Measurements from ENCODE around the gene ADARB2. TPM values are rescaled to one million over a fixed set of nuclear protein-coding genes. Genes with fewer than 3 reads are reported as not detected.

ADARB2 gene
- total RNA-seq, 8 experiments from 2014 or later = 0.13 to 2.6 (median 1.5) TPM

DNA sequence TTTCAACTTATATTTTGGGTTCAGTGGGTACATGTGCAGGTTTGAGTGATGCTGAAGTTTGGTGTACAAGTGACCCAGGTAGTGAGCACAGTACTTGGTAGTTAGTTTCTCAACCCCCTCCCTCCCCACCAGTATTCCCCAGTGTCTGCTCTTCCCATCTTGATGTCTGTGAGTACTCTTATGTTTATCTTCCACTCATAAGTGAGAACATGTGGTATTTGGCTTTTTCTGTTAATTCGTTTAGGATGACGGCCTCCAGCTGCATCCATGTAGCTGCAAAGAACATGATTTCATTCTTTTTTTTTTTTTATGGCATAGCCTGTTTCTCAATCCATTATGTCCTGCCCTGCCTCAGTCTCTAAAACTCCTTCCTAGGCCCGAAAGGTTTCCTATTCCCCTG is 459.0 kb downstream of the ADARB2 start:
- Histone ChIP-seq H3K4me1 (replicated peaks in 1 of 2) (no peaks in the 10 kb centered on the region), H3K4me3 (no peak overlapping the region), H3K27ac (no peak overlapping the region)
- in situ Hi-C loops (cut with MboI; ENCODE audit: low pct_unique_long_range_greater_than_20kb in 2 of 9, low sequenced_read_pairs in 9 of 9, unreplicated experiment in 9 of 9) = no loop called here
- 0 to 100% (median 80%) methylated on average over 1 to 3 of the region's 3 CpGs; no CpG with 5 or more reads in 1 of the 10 experiments for WGBS, 10 experiments
- no peak for ATAC-seq (replicated peaks in 6 of 8)

DNA sequence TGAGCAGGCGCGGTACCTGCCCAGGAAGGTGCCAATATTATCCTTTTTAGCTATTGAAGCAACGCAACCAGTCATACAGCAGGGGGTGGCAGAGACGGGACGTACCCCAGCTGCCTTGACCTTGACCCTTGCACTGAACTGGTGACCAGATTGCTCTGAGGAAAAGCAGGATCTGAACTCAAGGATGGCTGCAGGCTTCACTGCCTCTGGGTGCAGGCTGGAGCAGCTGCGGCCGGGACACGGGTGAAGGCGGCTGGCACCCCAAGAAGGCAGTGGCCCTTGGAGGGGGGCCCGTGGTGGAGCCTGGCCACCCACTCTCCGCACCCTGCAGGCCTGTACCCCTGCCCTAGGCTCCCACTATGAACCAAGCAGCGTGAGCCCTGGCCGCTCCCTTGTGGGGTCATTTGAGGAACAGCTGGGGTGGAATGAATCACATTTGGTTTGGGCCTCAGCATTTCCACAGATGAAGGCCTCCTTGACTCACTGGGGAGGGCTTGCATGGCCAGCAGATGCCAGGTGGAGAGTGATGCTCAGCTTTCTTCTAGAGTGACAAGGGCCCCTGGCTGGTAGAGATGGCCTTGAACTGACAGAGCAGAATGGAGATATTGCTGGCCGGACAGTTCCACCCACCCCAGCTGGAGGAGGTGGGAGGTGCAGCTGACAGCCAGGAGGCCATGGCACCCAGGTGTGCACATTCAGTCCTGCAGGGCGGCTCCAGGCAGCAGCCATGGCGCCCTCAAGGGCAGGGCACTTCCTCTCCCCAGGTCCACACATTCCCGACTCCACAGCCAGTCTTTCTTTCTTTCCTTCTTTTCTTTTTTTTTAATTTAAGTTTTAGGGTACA is 462.4 kb downstream of the ADARB2 start:
- ATAC-seq (replicated peaks in 6 of 8) = no peak
- peaks cover 15 to 26% of the 10 kb centered on the region in 2 donors for H3K4me1 ChIP-seq (replicated peaks in 1 of 2)
- no peak overlapping the region for H3K4me3 ChIP-seq
- 25 to 100% (median 87%) methylated on average over 2 to 7 of the region's 17 CpGs; no CpG with 5 or more reads in 4 of the 10 experiments for WGBS, 10 experiments
- in situ Hi-C loops (cut with MboI; ENCODE audit: low pct_unique_long_range_greater_than_20kb in 2 of 9, low sequenced_read_pairs in 9 of 9, unreplicated experiment in 9 of 9) = no loop called here
- H3K27ac ChIP-seq = no peak overlapping the region

DNA sequence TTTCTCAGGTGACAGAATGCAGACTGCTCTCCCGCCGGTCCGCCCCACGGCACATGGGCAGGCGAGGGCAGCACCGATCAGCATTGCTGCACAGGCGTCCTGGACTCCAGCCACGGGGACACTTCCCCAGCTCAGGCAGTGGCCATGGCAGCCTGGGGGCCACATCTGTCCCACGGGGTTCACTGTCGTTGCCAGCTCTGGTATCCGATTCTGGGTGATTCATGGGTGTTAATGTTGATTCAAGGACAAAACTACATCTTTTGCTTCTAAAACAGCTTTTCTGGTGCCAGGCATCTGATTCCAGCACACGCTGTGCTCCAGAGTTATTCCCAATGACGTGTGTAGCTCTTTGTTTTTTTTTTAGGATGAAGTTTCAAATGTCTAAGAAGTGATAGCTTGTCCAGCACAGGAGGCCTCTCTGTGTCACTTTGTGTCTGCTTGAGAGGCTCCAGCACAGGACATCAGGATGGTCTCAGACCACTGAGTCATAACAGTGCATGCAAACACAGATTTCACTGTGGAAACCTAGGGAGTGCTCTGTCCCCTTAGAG is 463.1 kb downstream of the ADARB2 start:
- WGBS, 10 experiments = 12 to 100% (median 67%) methylated on average over 1 to 5 of the region's 13 CpGs; no CpG with 5 or more reads in 3 of the 10 experiments
- in situ Hi-C loops (cut with MboI; ENCODE audit: low pct_unique_long_range_greater_than_20kb in 2 of 9, low sequenced_read_pairs in 9 of 9, unreplicated experiment in 9 of 9) = no loop called here
- H3K27ac ChIP-seq = no peak overlapping the region
- no peak overlapping the region for H3K4me3 ChIP-seq
- ATAC-seq (replicated peaks in 6 of 8) = peak in 1 of 8 experiments; percentile 55
- H3K4me1 ChIP-seq (replicated peaks in 1 of 2) = peaks cover 15 to 26% of the 10 kb centered on the region in 2 donors

DNA sequence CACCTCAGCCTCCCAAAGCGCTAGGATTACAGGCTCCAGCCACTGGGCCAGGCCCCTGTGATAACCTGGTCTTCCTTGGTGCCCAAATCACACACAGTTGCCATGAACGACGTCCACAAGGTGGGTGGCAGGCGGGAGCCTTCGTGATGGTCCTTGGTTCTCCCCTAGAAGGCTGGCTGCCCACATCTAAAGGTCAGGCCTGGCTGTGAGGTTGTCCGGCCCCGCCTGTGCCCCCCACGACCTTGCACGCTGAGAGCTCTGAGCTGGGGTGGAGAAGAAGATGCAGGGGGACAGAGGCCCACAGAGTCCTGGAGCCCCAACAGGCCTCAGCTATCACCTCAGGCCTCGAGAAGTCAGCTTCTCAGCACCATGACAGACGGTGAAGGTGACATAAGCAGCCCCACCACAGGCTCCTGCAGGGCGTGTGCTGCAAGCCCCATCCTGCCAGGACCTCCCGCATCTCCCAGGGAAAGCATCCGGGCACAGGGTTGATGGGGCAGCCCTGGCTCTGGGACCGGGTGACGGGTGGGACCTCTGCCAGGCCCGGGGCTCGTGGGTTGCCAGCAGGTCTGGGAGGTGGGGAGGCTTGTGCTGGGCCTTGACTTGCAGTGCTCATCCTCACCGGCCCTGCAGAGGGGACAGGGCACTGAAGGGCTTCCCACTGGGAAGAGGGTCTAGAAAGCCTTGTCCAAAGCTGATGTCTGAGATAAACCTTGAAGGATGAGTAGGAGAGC is 463.8 kb downstream of the ADARB2 start:
- H3K27ac ChIP-seq = no peak overlapping the region

DNA sequence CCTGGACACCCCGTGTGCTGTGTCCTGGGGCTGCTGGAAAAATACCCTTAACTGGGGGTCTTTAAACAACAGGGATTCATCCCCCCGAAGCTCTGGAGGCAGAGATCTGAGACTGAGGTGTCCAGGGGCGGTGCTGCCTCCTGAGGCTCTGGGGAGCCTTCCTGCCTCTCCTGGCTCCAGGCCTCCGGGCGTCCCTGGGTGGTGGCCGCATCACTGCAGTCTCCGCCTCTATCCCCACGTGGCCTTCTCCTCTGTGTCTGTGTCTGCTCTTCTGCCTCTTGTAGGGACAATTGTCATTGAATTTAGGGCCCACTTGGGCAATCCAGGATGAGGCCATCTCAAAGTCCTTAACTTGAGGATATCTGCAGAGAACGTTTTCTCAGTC is 464.6 kb downstream of the ADARB2 start:
- WGBS, 10 experiments = 40 to 83% (median 72%) methylated on average over 1 to 6 of the region's 9 CpGs; no CpG with 5 or more reads in 4 of the 10 experiments
- H3K4me3 ChIP-seq = no peak overlapping the region
- peaks cover 15 to 26% of the 10 kb centered on the region in 2 donors for H3K4me1 ChIP-seq (replicated peaks in 1 of 2)
- in situ Hi-C loops (cut with MboI; ENCODE audit: low pct_unique_long_range_greater_than_20kb in 2 of 9, low sequenced_read_pairs in 9 of 9, unreplicated experiment in 9 of 9) = no loop called here
- H3K27ac ChIP-seq = no peak overlapping the region
- peak in 3 of 8 experiments; percentile 7 to 30 (median 21) for ATAC-seq (replicated peaks in 6 of 8)

More for the DNA sequence above, 463.8 kb downstream of the ADARB2 start:
- in situ Hi-C loops (cut with MboI; ENCODE audit: low pct_unique_long_range_greater_than_20kb in 2 of 9, low sequenced_read_pairs in 9 of 9, unreplicated experiment in 9 of 9) = no loop called here
- 33 to 93% (median 91%) methylated on average over 2 to 13 of the region's 19 CpGs; no CpG with 5 or more reads in 6 of the 10 experiments for WGBS, 10 experiments
- peaks cover 15 to 26% of the 10 kb centered on the region in 2 donors for H3K4me1 ChIP-seq (replicated peaks in 1 of 2)
- ATAC-seq (replicated peaks in 6 of 8) = peak in 1 of 8 experiments; percentile 8
- no peak overlapping the region for H3K4me3 ChIP-seq

DNA sequence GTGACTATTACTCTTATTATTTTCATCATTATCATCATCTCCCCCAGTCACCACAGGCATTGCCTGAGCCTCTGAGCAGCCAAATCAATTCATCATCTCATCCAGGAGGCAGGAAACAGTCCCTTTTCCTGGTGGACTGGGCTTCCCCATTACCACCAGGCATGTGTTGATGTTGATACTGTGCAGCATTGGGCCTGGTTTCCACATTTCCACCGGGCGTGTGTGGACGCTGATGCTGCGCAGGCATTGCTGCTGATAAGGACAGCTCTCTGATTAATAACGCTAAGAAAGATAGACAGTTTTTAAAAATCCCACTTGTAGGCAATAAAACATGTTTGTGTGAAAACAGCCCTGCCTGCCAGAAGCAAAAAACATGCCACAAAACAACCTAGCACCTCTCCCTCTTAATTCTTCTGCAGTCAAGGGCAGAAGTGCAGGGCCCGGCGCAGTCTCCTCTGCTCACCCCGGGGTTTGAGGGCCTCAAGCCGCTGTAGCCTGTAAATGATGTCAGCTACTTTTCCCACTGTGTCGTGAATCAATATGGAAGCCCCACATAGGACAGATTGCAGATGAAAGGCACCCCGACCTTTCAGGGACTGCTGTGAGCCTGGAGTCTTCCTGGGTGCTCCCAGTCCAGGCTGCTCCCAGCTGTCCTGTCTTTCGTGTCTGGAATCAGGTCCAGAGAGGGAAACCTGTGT is 465.1 kb downstream of the ADARB2 start:
- WGBS, 10 experiments = 30 to 89% (median 72%) methylated on average over 1 to 8 of the region's 12 CpGs; no CpG with 5 or more reads in 2 of the 10 experiments
- H3K4me3 ChIP-seq = no peak overlapping the region
- peak overlapping the region in 1 of 2 donors; percentile 50 for H3K27ac ChIP-seq
- peaks cover 15 to 26% of the 10 kb centered on the region in 2 donors for H3K4me1 ChIP-seq (replicated peaks in 1 of 2)
- ATAC-seq (replicated peaks in 6 of 8) = peak in 5 of 8 experiments; percentile 53 to 85 (median 73)
- in situ Hi-C loops (cut with MboI; ENCODE audit: low pct_unique_long_range_greater_than_20kb in 2 of 9, low sequenced_read_pairs in 9 of 9, unreplicated experiment in 9 of 9) = no loop called here

DNA sequence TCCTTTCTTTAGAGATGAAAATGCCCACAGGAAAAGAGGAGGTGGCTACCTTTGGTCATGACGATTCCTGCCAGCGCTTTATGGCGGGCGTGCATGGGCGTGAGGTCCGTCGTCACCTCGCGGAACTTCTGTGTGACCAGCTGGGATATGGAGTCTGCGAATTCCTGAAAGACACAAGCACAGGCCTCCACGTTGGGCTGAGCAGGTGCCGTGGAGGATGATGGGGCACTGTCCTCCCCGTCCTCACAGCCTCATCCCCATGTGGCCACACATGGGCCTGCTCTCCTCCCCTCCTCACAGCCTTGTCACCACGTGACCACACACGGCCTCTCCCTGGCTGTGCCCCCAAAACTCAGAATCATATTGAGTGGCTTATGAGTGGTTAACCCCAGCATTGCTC is 466.4 kb downstream of the ADARB2 start:
- ATAC-seq (replicated peaks in 6 of 8) = no peak

DNA sequence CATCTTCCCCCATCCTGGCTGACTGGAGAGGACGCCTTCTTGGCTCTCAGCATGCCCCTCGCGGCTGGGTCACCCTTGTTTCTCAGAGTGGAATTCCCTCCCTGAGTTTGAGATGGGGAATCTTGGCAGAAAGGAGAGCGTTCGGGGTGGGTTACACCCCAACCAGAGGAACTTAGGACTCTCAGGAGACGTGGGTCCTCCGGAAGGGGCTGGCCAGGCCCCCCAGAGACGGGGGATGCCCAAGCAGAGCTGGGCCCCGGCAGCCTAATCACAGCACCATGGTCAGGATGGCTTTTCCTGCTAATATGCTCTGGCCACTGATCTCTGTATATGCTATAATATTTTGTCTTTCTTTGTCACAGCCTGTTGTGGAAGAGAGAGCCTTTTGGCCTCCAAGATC is 466.8 kb downstream of the ADARB2 start:
- no peak overlapping the region for H3K4me3 ChIP-seq
- in situ Hi-C loops (cut with MboI; ENCODE audit: low pct_unique_long_range_greater_than_20kb in 2 of 9, low sequenced_read_pairs in 9 of 9, unreplicated experiment in 9 of 9) = no loop called here
- peaks cover 15 to 26% of the 10 kb centered on the region in 2 donors for H3K4me1 ChIP-seq (replicated peaks in 1 of 2)
- 0 to 100% (median 85%) methylated on average over 1 to 5 of the region's 9 CpGs; no CpG with 5 or more reads in 4 of the 10 experiments for WGBS, 10 experiments
- ATAC-seq (replicated peaks in 6 of 8) = no peak
- no peak overlapping the region for H3K27ac ChIP-seq

More for the DNA sequence above, 466.4 kb downstream of the ADARB2 start:
- Histone ChIP-seq H3K4me3 (no peak overlapping the region), H3K4me1 (replicated peaks in 1 of 2) (peaks cover 15 to 26% of the 10 kb centered on the region in 2 donors), H3K27ac (no peak overlapping the region)
- 40 to 100% (median 86%) methylated on average over 1 to 10 of the region's 15 CpGs; no CpG with 5 or more reads in 4 of the 10 experiments for WGBS, 10 experiments
- in situ Hi-C loops (cut with MboI; ENCODE audit: low pct_unique_long_range_greater_than_20kb in 2 of 9, low sequenced_read_pairs in 9 of 9, unreplicated experiment in 9 of 9) = no loop called here

DNA sequence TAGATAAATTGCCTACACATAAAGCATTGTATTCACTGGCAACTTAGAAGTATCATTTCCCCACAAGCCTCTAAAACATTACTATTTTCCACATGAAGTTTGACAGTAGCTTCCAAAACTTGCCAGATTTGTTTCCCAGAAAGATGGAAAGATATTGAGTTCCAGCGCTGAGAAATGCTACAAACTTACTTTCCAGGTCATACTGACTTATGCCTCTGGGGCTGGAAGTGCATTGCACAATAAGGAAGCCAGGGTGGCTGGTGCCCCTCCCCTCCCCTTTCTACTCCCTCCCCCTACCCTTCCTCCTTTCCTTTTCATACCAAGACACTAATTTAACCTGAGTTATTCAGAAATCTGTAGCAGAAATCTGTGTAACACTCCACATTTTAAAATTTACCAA is 468.5 kb downstream of the ADARB2 start:
- in situ Hi-C loops (cut with MboI; ENCODE audit: low pct_unique_long_range_greater_than_20kb in 2 of 9, low sequenced_read_pairs in 9 of 9, unreplicated experiment in 9 of 9) = no loop called here
- Histone ChIP-seq H3K27ac (no peak overlapping the region), H3K4me3 (no peak overlapping the region), H3K4me1 (replicated peaks in 1 of 2) (peaks cover 15 to 29% of the 10 kb centered on the region in 2 donors)
- ATAC-seq (replicated peaks in 6 of 8) = peak in 1 of 8 experiments; percentile 32
- WGBS, 10 experiments = 0 to 71% (median 56%) methylated on average over 1 of the region's 1 CpG; no CpG with 5 or more reads in 5 of the 10 experiments

DNA sequence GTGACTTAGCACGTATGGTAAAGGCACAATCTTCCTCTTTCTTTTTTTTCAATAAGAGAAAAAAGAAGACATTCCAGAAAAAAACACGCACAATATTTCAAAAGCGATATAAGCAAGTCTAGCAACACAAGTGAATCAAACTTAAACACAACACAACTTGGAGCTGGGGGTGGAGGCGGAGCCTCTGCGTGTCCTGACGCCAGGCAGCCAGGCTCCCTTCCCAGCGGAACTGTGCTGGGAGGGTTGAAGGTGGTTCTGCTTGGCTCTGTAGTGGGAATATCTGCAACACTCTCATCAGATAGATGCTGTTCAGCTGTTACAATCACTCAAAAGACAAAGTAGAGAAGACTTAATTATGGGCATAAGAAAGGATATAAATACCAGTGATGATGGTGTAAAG is 469.8 kb downstream of the ADARB2 start:
- in situ Hi-C loops (cut with MboI; ENCODE audit: low pct_unique_long_range_greater_than_20kb in 2 of 9, low sequenced_read_pairs in 9 of 9, unreplicated experiment in 9 of 9) = no loop called here
- H3K27ac ChIP-seq = no peak overlapping the region
- ATAC-seq (replicated peaks in 6 of 8) = no peak
- H3K4me3 ChIP-seq = no peak overlapping the region
- WGBS, 10 experiments = 28 to 100% (median 77%) methylated on average over 1 to 7 of the region's 7 CpGs; no CpG with 5 or more reads in 3 of the 10 experiments
- H3K4me1 ChIP-seq (replicated peaks in 1 of 2) = peaks cover 14 to 31% of the 10 kb centered on the region in 2 donors

DNA sequence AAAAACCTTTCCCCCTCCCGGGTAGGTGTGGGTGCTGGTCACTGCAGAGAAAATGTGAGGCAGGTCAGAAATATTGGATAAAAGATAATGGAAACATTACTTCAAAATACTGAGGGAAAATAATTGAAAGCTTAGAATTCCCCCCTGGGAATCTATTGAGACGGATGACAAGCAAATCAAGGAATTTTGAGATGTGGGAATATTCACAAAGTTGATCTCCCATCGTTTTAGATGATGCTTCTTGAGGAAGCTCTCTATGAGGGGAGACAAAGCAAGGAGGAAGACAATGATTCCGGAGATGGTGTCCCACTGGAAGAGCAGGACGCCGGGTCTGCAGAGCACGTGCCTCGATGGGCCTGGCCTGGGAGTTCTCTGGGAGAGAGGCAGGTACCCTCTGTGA is 470.2 kb downstream of the ADARB2 start:
- 28 to 100% (median 81%) methylated on average over 1 to 8 of the region's 8 CpGs; no CpG with 5 or more reads in 1 of the 10 experiments for WGBS, 10 experiments
- Histone ChIP-seq H3K27ac (no peak overlapping the region), H3K4me3 (no peak overlapping the region), H3K4me1 (replicated peaks in 1 of 2) (peaks cover 10 to 27% of the 10 kb centered on the region in 2 donors)
- no peak for ATAC-seq (replicated peaks in 6 of 8)
- in situ Hi-C loops (cut with MboI; ENCODE audit: low pct_unique_long_range_greater_than_20kb in 2 of 9, low sequenced_read_pairs in 9 of 9, unreplicated experiment in 9 of 9) = no loop called here

DNA sequence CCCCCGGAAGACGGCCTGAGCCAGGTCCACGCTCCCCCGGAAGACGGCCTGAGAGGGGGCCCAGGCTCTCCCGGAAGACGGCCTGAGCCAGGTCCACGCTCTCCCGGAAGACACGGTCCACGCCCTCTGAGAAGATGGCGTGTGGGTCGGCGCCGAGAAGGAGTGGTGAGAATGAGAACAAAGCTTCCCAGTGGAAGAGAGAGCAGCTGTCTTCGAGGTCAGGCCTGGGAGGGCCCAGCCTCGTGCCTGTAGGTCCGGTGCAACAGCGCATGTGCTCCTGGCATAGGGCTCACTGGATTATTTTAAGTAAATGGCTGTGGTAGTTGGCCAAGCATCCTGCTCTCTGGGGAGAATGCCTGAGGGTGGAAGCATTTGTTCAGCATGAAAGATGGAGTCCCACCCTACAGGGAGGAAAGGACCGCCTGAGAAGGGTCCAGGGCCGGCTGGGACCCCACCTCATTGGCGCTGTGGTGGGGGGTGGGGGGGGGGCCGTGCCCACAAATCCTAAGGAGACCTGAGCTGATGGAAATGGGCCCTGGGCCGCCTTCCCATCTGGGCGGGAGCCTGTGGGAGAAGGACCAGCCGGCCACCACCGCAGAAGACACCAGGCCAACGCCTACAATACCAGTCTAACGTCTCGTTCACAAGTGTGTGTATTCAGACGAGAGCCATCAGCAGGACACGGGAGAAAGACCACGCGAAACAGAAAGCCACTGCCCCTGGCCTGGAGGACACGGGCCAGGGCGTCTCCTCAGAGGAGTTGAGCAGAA is 471.1 kb downstream of the ADARB2 start:
- no peak overlapping the region for H3K27ac ChIP-seq
- 57 to 100% (median 89%) methylated on average over 3 to 10 of the region's 36 CpGs; no CpG with 5 or more reads in 3 of the 10 experiments for WGBS, 10 experiments
- no peak for ATAC-seq (replicated peaks in 6 of 8)
- no peak overlapping the region for H3K4me3 ChIP-seq
- in situ Hi-C loops (cut with MboI; ENCODE audit: low pct_unique_long_range_greater_than_20kb in 2 of 9, low sequenced_read_pairs in 9 of 9, unreplicated experiment in 9 of 9) = no loop called here
- H3K4me1 ChIP-seq (replicated peaks in 1 of 2) = peaks cover 2 to 18% of the 10 kb centered on the region in 2 donors
